Smooth muscle cell (in vitro differentiated cells): ENCODE measurements around the gene XAGE1B. TPM values are rescaled to one million over a fixed set of nuclear protein-coding genes. Genes with fewer than 3 reads are reported as not detected.
"Not testable (repeated sequence)": the region's sequence is repeated elsewhere in the genome, so short reads cannot be mapped to it uniquely, and the experiment has no call there.

ENCODE experiments used
- DNase-seq: peaks from one replicate; lab custom pipeline; 2025; ENCODE audit not compliant: unreplicated experiment; lab: John Stamatoyannopoulos, UW
- H2AFZ ChIP-seq: fragments of 200-600 bp; sonication (generic); 2 replicates; pipeline ENCODE4 v1.6.0; 2016; ENCODE audit warnings: antibody characterized with exemption, low read depth, mild to moderate bottlenecking
- H3F3A ChIP-seq: fragments of 200-600 bp; sonication (generic); 2 replicates; pipeline ENCODE4 v1.6.0; 2017; ENCODE audit warnings: antibody characterized with exemption, low read depth
- H3K27ac ChIP-seq: fragments of 200-600 bp; sonication (generic); 2 replicates; pipeline ENCODE4 v1.5.1; 2016; ENCODE audit warnings: low read depth, mild to moderate bottlenecking
- H3K27me3 ChIP-seq: fragments of 200-600 bp; sonication (generic); 2 replicates; pipeline ENCODE4 v1.6.1; 2016; ENCODE audit warnings: low read depth, mild to moderate bottlenecking
- H3K36me3 ChIP-seq: fragments of 200-600 bp; sonication (generic); 2 replicates; pipeline ENCODE4 v1.5.1; 2016; ENCODE audit warnings: low read depth
- H3K4me1 ChIP-seq: fragments of 200-600 bp; sonication (generic); 2 replicates; pipeline ENCODE4 v1.5.1; 2016; ENCODE audit warnings: low read depth
- H3K4me2 ChIP-seq: fragments of 200-600 bp; sonication (generic); 2 replicates; pipeline ENCODE4 v1.6.0; 2016; ENCODE audit warnings: mild to moderate bottlenecking
- H3K4me3 ChIP-seq: fragments of 200-600 bp; sonication (generic); 2 replicates; pipeline ENCODE4 v1.5.1; 2016; ENCODE audit warnings: mild to moderate bottlenecking
- H3K79me2 ChIP-seq: fragments of 200-600 bp; sonication (generic); 2 replicates; pipeline ENCODE4 v1.6.0; 2016; ENCODE audit warnings: low read depth, mild to moderate bottlenecking
- H3K9ac ChIP-seq: fragments of 200-600 bp; sonication (generic); 2 replicates; pipeline ENCODE4 v1.6.0; 2016; ENCODE audit warnings: low read depth
- H3K9me3 ChIP-seq: fragments of 200-600 bp; sonication (generic); replicated peaks from 2 replicates; pipeline ENCODE4 v1.5.1; 2016; ENCODE audit warnings: low read depth
- H4K20me1 ChIP-seq: fragments of 200-600 bp; sonication (generic); 2 replicates; pipeline ENCODE4 v1.6.0; 2016; ENCODE audit warnings: low read depth
- CTCF ChIP-seq: fragments of 200-600 bp; sonication (generic); IDR thresholded peaks from 2 replicates; pipeline ENCODE4 v1.5.1; 2017; ENCODE audit warnings: borderline replicate concordance, mild to moderate bottlenecking, antibody characterized with exemption; ENCODE audit not compliant: insufficient read depth, poor library complexity, severe bottlenecking
- WGBS: methylation state at CpG from one replicate; pipeline ENCODE4 v1.1.7; 2016; ENCODE audit warnings: low lambda C conversion rate; 5-methylcytosine and 5-hydroxymethylcytosine counted together
- polyA plus RNA-seq: library from polyadenylated mRNA; unstranded; fragments of >200 nt; fragmentation: Nextera tagmentation; extraction: Ambion mirVana; gene quantifications from 2 replicates; pipeline ENCODE4 v1.2.1, GENCODE V29; 2016
- total RNA-seq: library from RNA; depleted of rRNA; stranded (reverse); fragments of >200 nt; gene quantifications from 2 replicates; pipeline ENCODE4 v1.2.3, GENCODE V29; 2014

The XAGE1B gene
- total and polyA plus RNA-seq, 2 experiments from 2014 or later = not detected

- H3K4me2 ChIP-seq, H3K4me1 ChIP-seq, H3K9ac ChIP-seq, H3K27ac ChIP-seq, H3K27me3 ChIP-seq, H4K20me1 ChIP-seq, H3K4me3 ChIP-seq, H3F3A ChIP-seq, H3K79me2 ChIP-seq, H2AFZ ChIP-seq, H3K36me3 ChIP-seq, H3K9me3 ChIP-seq, DNase-seq: not testable (repeated sequence)
- no CpG with 5 or more reads among the region's 6 CpGs for WGBS
Observed at GRCh38 chrX:52511126-52511525, 5.7 kb downstream of the XAGE1B start.

GRCh38 chrX:52509916-52510315 is 6.9 kb downstream of the XAGE1B start:
- H3K27me3 ChIP-seq = no peaks in the 10 kb centered on the region
- no peaks in the 10 kb centered on the region for H3K4me1 ChIP-seq
- no peaks in the 10 kb centered on the region for H3K36me3 ChIP-seq
- H3F3A ChIP-seq = no peaks in the 10 kb centered on the region
- H3K9me3 ChIP-seq = no peaks in the 10 kb centered on the region
- 75% methylated on average over 6 of the region's 6 CpGs for WGBS
- no peak overlapping the region for H3K4me2 ChIP-seq
- no peak overlapping the region for H2AFZ ChIP-seq
- H4K20me1 ChIP-seq = no peaks in the 10 kb centered on the region
- H3K9ac ChIP-seq = no peak overlapping the region
- no peak overlapping the region for H3K27ac ChIP-seq
- TF ChIP-seq CTCF = no peak
- no peaks in the 10 kb centered on the region for H3K79me2 ChIP-seq
- DNase-seq = no peak
- no peak overlapping the region for H3K4me3 ChIP-seq

GRCh38 chrX:52507331-52507730 is 9.5 kb downstream of the XAGE1B start:
- Histone ChIP-seq H3K4me1 (no peaks in the 10 kb centered on the region), H3K9ac (no peak overlapping the region), H3K27me3 (no peaks in the 10 kb centered on the region), H3K4me3 (no peak overlapping the region), H2AFZ (no peak overlapping the region), H3K79me2 (no peaks in the 10 kb centered on the region), H3K4me2 (no peak overlapping the region), H3K36me3 (no peaks in the 10 kb centered on the region), H3K27ac (no peak overlapping the region), H4K20me1 (no peaks in the 10 kb centered on the region), H3K9me3 (no peaks in the 10 kb centered on the region), H3F3A (no peaks in the 10 kb centered on the region)
- no peak for DNase-seq
- WGBS = 64% methylated on average over 3 of the region's 3 CpGs
- no peak for TF ChIP-seq CTCF

GRCh38 chrX:52504551-52504950 is 12.3 kb downstream of the XAGE1B start:
- DNase-seq = no peak
- 88% methylated on average over 4 of the region's 4 CpGs for WGBS

GRCh38 chrX:52501362-52501761 is 15.5 kb downstream of the XAGE1B start:
- not testable (repeated sequence) for H3K4me3 ChIP-seq, H3K36me3 ChIP-seq, H3K27me3 ChIP-seq, H3K27ac ChIP-seq, H3K79me2 ChIP-seq, H3K9me3 ChIP-seq, DNase-seq, H2AFZ ChIP-seq, H3K4me1 ChIP-seq, H3K4me2 ChIP-seq, H4K20me1 ChIP-seq, H3K9ac ChIP-seq, H3F3A ChIP-seq
- WGBS = no CpG with 5 or more reads among the region's 6 CpGs

More at GRCh38 chrX:52504551-52504950, 12.3 kb downstream of the XAGE1B start:
- no peaks in the 10 kb centered on the region for H4K20me1 ChIP-seq
- H3K27ac ChIP-seq = no peak overlapping the region
- no peaks in the 10 kb centered on the region for H3K79me2 ChIP-seq
- no peak overlapping the region for H3K4me3 ChIP-seq
- TF ChIP-seq CTCF = no peak
- no peaks in the 10 kb centered on the region for H3K9me3 ChIP-seq
- H2AFZ ChIP-seq = no peak overlapping the region
- no peaks in the 10 kb centered on the region for H3K36me3 ChIP-seq
- H3K27me3 ChIP-seq = no peaks in the 10 kb centered on the region
- no peak overlapping the region for H3K4me2 ChIP-seq
- H3K9ac ChIP-seq = no peak overlapping the region
- no peaks in the 10 kb centered on the region for H3K4me1 ChIP-seq
- H3F3A ChIP-seq = no peaks in the 10 kb centered on the region

GRCh38 chrX:52496419-52496772 is 20.5 kb downstream of the XAGE1B start:
- H3K4me3 ChIP-seq, DNase-seq, H3K79me2 ChIP-seq, H3K4me1 ChIP-seq, H3F3A ChIP-seq, H3K27me3 ChIP-seq, H3K4me2 ChIP-seq, H2AFZ ChIP-seq, H3K27ac ChIP-seq, H3K9me3 ChIP-seq, H3K9ac ChIP-seq, H3K36me3 ChIP-seq, H4K20me1 ChIP-seq: not testable (repeated sequence)
- no CpG with 5 or more reads among the region's 5 CpGs for WGBS
